Activated CD4-positive, alpha-beta memory T cell treated with anti-CD3 and anti-CD28 coated beads, Interleukin-2, amount 10 ng/mL, durations not matched to agents 7 days and 5 days (primary cell): ENCODE measurements around the gene PLA2G4F. TPM values are rescaled to one million over a fixed set of nuclear protein-coding genes. Genes with fewer than 3 reads are reported as not detected.

Experiments used
- CTCF ChIA-PET: fragments of 350-600 bp; sonication (Branson Sonifier 250); formaldehyde crosslinking; loops from one replicate; lab custom pipeline; 2021; ENCODE audit warnings: antibody characterized with exemption, inconsistent platforms; lab: Charles Lee
- POLR2A ChIA-PET: fragments of 350-600 bp; sonication (Branson Sonifier 250); formaldehyde crosslinking; loops from one replicate; lab custom pipeline; 2021; ENCODE audit warnings: antibody characterized with exemption; lab: Charles Lee
- DNase-seq: peaks from one replicate; pipeline ENCODE4 v3.0.0-alpha.2; 2020
- H3K27ac Mint-ChIP-seq: one replicate; pipeline ENCODE4 v1.8.0; 2021; ENCODE audit warnings: mild to moderate bottlenecking, mixed read lengths
- H3K27me3 Mint-ChIP-seq: one replicate; pipeline ENCODE4 v1.8.0; 2021; ENCODE audit warnings: mixed read lengths
- H3K36me3 Mint-ChIP-seq: one replicate; pipeline ENCODE4 v1.8.0; 2021; ENCODE audit warnings: low read depth, mixed read lengths
- H3K4me1 Mint-ChIP-seq: one replicate; pipeline ENCODE4 v1.8.0; 2021; ENCODE audit warnings: mixed read lengths
- H3K4me3 Mint-ChIP-seq: one replicate; pipeline ENCODE4 v1.8.0; 2021; ENCODE audit warnings: mild to moderate bottlenecking, mixed read lengths
- H3K9me3 Mint-ChIP-seq: one replicate; pipeline ENCODE4 v1.8.0; 2021; ENCODE audit warnings: mixed read lengths
- total RNA-seq, 2 experiments: library from RNA; stranded (reverse); gene quantifications; one replicate each; pipeline ENCODE4 v1.2.3, GENCODE V29; 2021

PLA2G4F gene
- total RNA-seq, 2 experiments from 2014 or later: not detected

DNA sequence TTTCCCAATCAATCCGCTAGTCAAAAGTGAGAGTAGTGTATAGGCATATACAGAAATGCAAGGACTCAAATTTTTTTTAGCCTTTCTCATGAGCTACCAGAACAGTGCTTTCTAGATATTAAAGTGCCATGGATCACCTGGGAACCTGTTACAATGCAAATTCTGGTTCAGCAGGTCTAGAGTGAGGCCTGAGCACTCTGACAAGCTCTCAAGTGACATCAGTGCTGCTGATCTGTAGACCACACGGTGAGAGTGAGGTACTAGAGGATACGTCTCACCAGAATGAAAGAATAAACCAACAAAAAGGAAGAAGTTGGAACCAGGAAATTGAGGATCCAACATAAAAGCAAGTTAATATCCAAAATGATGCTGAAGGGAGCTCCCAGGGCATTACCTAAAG lies 46.1 kb downstream of the PLA2G4F start:
- ChIA-PET CTCF (interaction anchor here (0.6 to 1.6 kb wide), 5 partner anchors 8 to 410 kb away, joined by 3 to 9 read pairs (median 3); partner anchors contain the start of gene EHD4), POLR2A (interaction anchor here (0.5 kb wide), 1 partner anchor 465 kb away, joined by 3 read pairs; the partner anchor contains the start of gene STARD9)
- Mint-ChIP-seq H3K4me1 (peaks cover 28% of the 10 kb centered on the region), H3K9me3 (no peaks in the 10 kb centered on the region), H3K27me3 (peaks cover 22% of the 10 kb centered on the region), H3K36me3 (peaks cover 2% of the 10 kb centered on the region), H3K4me3 (no peak overlapping the region), H3K27ac (no peak overlapping the region)
- no peak for DNase-seq

DNA sequence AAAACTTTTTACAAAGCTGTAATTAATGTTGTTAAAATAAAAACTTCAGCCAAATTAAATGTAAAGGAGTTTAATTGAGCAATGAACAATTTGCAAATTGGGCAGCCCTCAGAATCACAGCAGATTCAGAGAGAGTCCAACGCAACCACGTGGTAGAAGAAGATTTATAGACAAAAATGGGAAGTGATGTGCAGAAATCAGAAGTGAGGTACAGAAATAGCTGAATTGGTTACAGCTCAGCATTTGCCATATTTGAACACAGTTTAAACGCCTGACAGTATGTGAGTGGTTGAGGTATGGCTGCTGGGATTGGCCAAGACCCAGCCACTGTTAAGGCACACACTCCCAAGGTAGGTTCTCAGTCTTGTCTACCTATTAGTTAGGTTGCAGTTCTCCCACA lies 47.6 kb downstream of the PLA2G4F start:
- peaks cover 16% of the 10 kb centered on the region for H3K27me3 Mint-ChIP-seq
- DNase-seq: no peak
- H3K27ac Mint-ChIP-seq: no peak overlapping the region
- H3K36me3 Mint-ChIP-seq: peaks cover 2% of the 10 kb centered on the region
- no peak overlapping the region for H3K4me3 Mint-ChIP-seq
- H3K9me3 Mint-ChIP-seq: no peaks in the 10 kb centered on the region
- H3K4me1 Mint-ChIP-seq: peaks cover 28% of the 10 kb centered on the region
- ChIA-PET CTCF (interaction anchor here (1.2 kb wide), 1 partner anchor 119 kb away, joined by 4 read pairs; no protein-coding TSS in a partner anchor), POLR2A (no interaction called here)

DNA sequence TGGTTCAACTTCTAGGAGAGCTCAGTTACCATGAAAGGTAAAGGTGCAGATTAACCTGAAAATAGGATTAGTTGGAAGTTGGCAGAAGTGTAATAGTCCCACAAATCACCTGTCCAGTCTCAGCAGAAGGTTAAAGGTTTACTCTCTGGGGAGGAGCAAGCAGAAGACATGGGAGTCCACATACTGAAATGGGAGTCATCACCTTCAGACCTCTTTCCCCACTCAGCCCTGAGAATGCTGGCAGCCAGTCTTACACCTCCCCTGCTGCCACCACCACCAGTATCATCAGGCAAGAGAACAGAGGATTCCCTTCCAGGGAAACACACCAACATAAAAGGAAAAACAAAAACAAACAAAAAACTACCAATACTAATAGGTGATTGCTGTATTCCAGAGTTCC lies 48.2 kb downstream of the PLA2G4F start:
- CTCF ChIA-PET: no interaction called here
- H3K9me3 Mint-ChIP-seq: no peaks in the 10 kb centered on the region
- peaks cover 28% of the 10 kb centered on the region for H3K4me1 Mint-ChIP-seq
- no peak for DNase-seq
- H3K36me3 Mint-ChIP-seq: peaks cover 2% of the 10 kb centered on the region
- POLR2A ChIA-PET: interaction anchor here (1.2 kb wide), 1 partner anchor 14 kb away, joined by 3 read pairs; no protein-coding TSS in a partner anchor
- peaks cover 12% of the 10 kb centered on the region for H3K27me3 Mint-ChIP-seq
- no peak overlapping the region for H3K4me3 Mint-ChIP-seq
- no peak overlapping the region for H3K27ac Mint-ChIP-seq

DNA sequence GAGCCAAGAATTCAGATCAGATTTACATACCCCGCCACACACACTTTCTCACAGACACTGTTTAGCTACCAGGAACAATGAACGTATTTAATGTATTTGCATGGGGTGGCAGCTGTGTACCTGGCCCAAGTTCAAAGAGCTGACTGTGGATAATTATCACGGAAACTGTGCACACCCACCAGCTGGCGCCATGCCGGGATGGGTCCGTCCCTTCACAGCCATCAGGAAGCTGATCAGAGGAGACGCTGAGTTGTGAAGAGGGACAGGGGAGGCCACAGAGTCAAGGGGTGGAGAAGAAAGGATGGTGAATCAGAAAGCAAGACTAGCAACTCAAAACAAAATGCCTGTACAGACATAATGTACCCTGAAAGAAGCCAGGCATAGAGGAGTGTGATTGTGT lies 49.0 kb downstream of the PLA2G4F start:
- ChIA-PET CTCF (no interaction called here), POLR2A (interaction anchor here (1.2 kb wide), 1 partner anchor 14 kb away, joined by 3 read pairs; no protein-coding TSS in a partner anchor)
- H3K4me1 Mint-ChIP-seq: peaks cover 25% of the 10 kb centered on the region
- peaks cover 2% of the 10 kb centered on the region for H3K36me3 Mint-ChIP-seq
- H3K4me3 Mint-ChIP-seq: no peak overlapping the region
- no peak for DNase-seq
- peaks cover 10% of the 10 kb centered on the region for H3K27me3 Mint-ChIP-seq
- no peak overlapping the region for H3K27ac Mint-ChIP-seq
- H3K9me3 Mint-ChIP-seq: no peaks in the 10 kb centered on the region

DNA sequence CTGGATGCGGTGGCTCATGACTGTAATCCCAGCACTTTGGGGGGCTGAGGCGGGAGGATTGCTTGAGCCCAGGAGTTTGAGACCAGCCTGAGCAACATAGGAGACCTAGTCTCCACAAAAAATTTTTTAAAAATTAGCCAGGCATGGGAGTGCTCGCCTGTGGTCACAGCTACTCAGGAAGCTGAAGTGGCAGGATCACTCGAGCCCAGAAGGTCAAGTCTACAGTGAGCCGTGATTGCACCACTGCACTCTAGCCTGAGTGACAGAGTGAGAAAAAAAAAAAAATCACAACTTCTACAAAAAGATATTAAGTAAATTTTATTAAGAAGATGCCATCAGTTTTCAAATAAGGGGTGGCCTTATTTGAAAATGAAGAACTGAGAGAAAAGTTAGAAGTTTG lies 50.1 kb downstream of the PLA2G4F start:
- Mint-ChIP-seq H3K9me3 (no peaks in the 10 kb centered on the region), H3K27me3 (peaks cover 9% of the 10 kb centered on the region), H3K4me3 (no peak overlapping the region), H3K36me3 (peaks cover 2% of the 10 kb centered on the region), H3K4me1 (peaks cover 15% of the 10 kb centered on the region), H3K27ac (no peak overlapping the region)
- DNase-seq: no peak
- ChIA-PET POLR2A (no interaction called here), CTCF (no interaction called here)

DNA sequence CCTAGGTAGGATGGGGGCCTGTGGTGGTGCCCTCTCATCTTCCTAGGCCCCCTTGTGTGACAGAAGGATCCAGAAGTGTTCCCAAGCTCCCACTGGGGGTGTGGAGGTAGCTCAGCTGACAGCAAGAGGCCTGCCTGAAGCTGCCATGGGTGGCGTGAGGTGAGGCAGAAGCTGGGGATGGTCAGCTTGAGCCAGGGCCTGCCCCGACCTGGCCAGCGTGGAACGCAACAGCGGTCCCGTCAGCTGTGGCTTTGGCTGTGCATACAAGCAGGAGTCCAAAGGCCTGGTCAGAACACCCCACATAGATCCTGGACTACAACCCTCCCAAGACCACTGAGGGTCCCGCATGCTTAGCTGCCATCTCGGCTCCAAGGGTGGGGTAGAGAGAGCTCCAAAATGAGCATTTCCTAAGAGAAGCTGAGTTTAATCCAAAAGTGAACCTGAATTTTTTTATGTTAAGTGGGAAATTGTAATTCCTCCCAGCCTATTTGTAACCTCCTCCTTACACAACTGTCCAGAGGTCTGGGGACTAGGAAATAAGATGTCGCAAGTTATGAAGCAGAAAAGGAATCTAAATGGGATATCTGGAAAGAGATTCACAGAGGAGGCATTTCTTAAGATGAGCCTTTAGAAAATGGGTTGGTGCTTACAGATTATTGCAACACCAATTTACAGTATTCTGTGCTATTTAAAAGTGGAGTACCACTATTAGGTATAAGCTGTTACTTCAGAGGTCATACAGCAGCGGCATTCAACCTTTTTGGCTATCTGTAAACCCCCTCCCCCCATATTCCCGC lies 52.1 kb downstream of the PLA2G4F start:
- DNase-seq: no peak
- H3K27ac Mint-ChIP-seq: no peak overlapping the region
- ChIA-PET POLR2A (no interaction called here), CTCF (no interaction called here)
- H3K4me1 Mint-ChIP-seq: peaks cover 7% of the 10 kb centered on the region
- no peaks in the 10 kb centered on the region for H3K9me3 Mint-ChIP-seq
- H3K4me3 Mint-ChIP-seq: no peak overlapping the region
- no peaks in the 10 kb centered on the region for H3K36me3 Mint-ChIP-seq
- H3K27me3 Mint-ChIP-seq: peaks cover 6% of the 10 kb centered on the region

DNA sequence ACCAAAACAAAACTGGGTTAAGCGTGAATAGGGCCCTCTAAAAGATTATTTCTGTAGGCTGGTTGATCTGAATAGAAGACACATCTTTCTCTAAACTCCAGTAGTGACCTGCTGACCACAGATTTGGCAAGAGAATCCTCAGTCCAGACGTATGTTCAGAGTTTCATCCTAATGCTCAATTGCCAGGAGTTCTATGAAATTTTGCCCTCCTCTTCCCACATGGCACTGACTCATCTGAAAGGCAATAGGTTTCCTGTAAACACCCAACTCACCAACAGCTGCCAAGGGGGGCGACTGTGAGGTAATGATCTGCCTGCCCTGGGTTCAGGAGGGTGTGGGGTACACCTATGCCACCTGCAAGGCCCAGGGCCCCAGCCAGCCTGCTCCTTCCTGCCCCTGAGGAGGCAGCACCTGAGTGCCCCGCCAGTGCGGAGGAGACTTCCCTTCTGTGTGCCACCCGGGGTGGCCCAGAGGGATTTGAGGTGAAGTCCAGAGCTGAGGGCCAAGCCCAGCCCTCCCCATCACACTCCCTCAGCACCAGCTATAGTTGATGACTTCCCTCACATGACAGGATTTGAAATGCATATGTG lies 53.7 kb downstream of the PLA2G4F start:
- no peak for DNase-seq
- ChIA-PET POLR2A (no interaction called here), CTCF (no interaction called here)
- Mint-ChIP-seq H3K27me3 (peaks cover 3% of the 10 kb centered on the region), H3K4me1 (peaks cover 6% of the 10 kb centered on the region), H3K36me3 (no peaks in the 10 kb centered on the region), H3K4me3 (no peak overlapping the region), H3K9me3 (no peaks in the 10 kb centered on the region), H3K27ac (no peak overlapping the region)

DNA sequence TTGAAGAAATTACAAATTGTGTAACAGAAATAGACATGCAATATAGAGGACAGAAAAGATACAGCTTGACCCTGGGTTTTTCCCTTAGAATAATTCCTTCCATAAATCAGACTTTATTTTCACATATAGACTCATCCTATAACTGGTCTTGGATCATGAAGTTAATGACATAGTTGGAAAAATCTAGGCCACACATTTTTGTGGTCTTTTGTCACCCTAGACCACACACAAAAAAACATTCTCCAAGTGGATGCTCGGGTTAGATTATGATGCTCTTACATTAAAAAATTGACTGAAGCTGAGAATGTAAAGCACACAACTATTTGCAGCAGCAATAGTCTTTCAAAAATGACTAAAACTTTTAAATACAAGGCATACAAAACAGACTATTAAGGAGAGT lies 54.6 kb downstream of the PLA2G4F start:
- Mint-ChIP-seq H3K27ac (no peak overlapping the region), H3K27me3 (peaks cover 8% of the 10 kb centered on the region), H3K36me3 (no peaks in the 10 kb centered on the region), H3K9me3 (no peaks in the 10 kb centered on the region), H3K4me1 (no peaks in the 10 kb centered on the region), H3K4me3 (no peak overlapping the region)
- DNase-seq: no peak
- ChIA-PET CTCF (interaction anchor here (1.5 kb wide), 1 partner anchor 9 kb away, joined by 3 read pairs; no protein-coding TSS in a partner anchor), POLR2A (no interaction called here)

DNA sequence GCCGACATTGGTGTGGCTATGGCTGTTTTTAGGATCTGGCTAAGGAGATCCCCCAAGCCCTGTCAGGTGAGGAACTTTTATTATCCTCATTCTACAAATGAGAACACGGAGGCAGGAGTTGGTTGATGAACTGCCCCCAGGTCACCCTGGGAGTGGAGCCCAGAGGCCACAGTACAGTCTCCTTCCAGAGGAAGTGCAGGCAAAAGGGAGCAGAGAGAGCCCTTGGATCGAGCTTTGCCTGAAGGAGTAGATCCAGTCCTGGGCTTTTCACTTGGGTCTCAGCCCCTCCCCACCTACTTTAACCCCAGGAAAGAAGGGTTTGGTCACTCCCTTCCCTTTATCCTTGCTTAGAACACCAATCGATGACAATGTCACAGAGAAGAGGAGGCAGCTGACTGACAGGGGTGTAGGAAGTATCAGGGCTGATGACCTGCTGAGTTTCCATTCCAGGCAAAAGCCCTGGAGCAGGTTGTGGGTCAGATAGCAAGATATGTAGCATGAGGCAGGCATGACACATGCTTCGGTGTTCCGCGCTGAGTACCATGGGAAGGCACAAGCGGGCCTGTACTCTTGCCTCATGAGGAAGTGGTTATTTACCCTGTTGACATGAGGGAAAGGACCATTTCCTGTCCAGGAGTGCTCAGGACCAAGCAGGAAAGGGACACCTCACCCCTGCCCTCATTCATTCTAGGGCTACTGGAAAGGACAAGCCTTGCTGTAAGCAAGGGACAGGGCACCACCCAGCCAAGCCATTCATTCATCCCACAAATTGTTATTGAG lies 56.2 kb downstream of the PLA2G4F start:
- DNase-seq: no peak
- no peak overlapping the region for H3K27ac Mint-ChIP-seq
- ChIA-PET POLR2A (no interaction called here), CTCF (interaction anchor here (1.3 to 1.5 kb wide), 2 partner anchors 11 to 38 kb away, joined by 3 to 6 read pairs; no protein-coding TSS in a partner anchor)
- H3K36me3 Mint-ChIP-seq: no peaks in the 10 kb centered on the region
- no peak overlapping the region for H3K4me3 Mint-ChIP-seq
- H3K9me3 Mint-ChIP-seq: no peaks in the 10 kb centered on the region
- H3K27me3 Mint-ChIP-seq: peaks cover 8% of the 10 kb centered on the region
- H3K4me1 Mint-ChIP-seq: no peaks in the 10 kb centered on the region

DNA sequence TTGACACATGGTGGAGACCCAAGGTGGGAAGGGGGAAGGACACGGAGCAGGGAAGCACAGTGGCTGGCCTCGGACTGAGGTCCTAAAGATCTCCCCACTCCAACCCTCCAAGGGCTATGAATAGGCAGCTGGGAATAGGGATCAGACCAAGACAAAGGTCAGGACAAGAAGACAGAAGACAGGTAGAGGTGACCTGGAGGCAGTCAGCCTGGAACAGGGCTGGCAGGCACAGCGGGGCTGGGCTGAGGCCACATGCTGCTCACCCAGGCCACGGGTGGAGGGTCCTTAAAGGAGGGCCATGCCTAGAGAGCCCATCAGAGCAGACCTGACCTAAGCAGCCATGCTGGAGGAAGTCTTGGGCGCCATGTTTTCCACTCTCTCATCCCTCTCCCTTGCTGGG lies 59.4 kb downstream of the PLA2G4F start:
- POLR2A ChIA-PET: no interaction called here
- no peak overlapping the region for H3K4me3 Mint-ChIP-seq
- H3K27ac Mint-ChIP-seq: no peak overlapping the region
- CTCF ChIA-PET: no interaction called here
- H3K27me3 Mint-ChIP-seq: peaks cover 8% of the 10 kb centered on the region
- DNase-seq: no peak
- no peaks in the 10 kb centered on the region for H3K36me3 Mint-ChIP-seq
- peaks cover 5% of the 10 kb centered on the region for H3K4me1 Mint-ChIP-seq
- no peaks in the 10 kb centered on the region for H3K9me3 Mint-ChIP-seq

DNA sequence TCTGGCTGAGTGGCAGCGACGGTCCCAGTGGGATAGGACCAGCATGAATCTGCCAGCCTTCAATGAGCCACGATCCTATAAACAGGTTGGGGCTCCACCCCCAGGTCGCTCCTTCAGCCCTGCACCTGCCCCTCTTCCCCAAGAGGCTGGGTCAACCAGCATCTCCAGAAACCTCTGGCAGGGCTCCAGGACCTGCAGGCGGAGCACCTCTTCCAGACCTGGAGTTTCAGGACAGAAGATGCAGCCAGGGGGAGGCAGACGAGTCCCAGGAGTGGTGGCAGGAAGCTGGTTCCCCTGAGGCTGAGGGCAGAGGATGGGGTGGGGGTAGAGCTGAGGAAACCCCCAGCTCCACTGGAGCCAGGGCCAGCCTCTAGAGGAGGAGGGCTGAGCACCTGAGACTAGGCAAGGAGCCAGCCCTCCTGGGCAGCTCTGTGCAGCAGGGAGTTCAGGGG lies 61.9 kb downstream of the PLA2G4F start, which contains the start of gene PLA2G4D:
PLA2G4D (minus strand) TSS at position 51 of the 452 bp plus-strand sequence. CDS start 103 bp downstream, outside the sequence.
- H3K27me3 Mint-ChIP-seq: peaks cover 16% of the 10 kb centered on the region
- DNase-seq: no peak
- H3K4me1 Mint-ChIP-seq: peaks cover 8% of the 10 kb centered on the region
- no peaks in the 10 kb centered on the region for H3K36me3 Mint-ChIP-seq
- no peak within 1 kb of the TSS for H3K27ac Mint-ChIP-seq
- H3K9me3 Mint-ChIP-seq: no peaks in the 10 kb centered on the region
- CTCF ChIA-PET: interaction anchor here (0.9 kb wide), 1 partner anchor 21 kb away, joined by 3 read pairs; no protein-coding TSS in a partner anchor
- POLR2A ChIA-PET: no interaction called here
- H3K4me3 Mint-ChIP-seq: no peak within 1 kb of the TSS

DNA sequence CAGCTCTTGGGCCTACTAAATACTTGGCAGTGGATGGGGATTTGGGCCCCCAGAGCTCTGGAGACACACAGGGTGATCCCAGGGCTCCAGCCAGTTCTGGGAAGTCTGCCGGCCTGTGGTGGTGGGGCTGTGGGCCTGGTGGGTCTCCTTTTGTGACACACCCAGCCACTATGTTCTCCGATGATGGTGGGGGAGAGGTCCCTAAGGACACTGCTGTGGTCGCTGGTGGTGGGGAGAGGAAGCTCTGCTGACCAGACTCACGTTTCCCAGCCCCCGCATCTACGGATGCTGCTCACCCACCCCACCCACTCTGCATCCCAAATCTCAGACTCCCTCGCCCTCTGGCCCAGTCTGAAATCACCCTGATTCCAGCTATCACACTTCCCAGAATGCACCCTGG lies 62.5 kb downstream of the PLA2G4F start:
- no peak for DNase-seq
- CTCF ChIA-PET: no interaction called here
- no peak overlapping the region for H3K27ac Mint-ChIP-seq
- H3K9me3 Mint-ChIP-seq: no peaks in the 10 kb centered on the region
- no peak overlapping the region for H3K4me3 Mint-ChIP-seq
- POLR2A ChIA-PET: interaction anchor here (0.9 kb wide), 1 partner anchor 14 kb away, joined by 3 read pairs; no protein-coding TSS in a partner anchor
- H3K27me3 Mint-ChIP-seq: peaks cover 22% of the 10 kb centered on the region
- no peaks in the 10 kb centered on the region for H3K36me3 Mint-ChIP-seq
- H3K4me1 Mint-ChIP-seq: peaks cover 8% of the 10 kb centered on the region
